ENCODE data around the gene ZBTB32. TPM values are rescaled to one million over a fixed set of nuclear protein-coding genes. Genes with fewer than 3 reads are reported as not detected.

The ZBTB32 gene
- total RNA-seq, 1 experiment from 2014 or later, result not detected

- Histone ChIP-seq H3K9me3 (ENCODE audit: control insufficient read depth in 1 of 2, insufficient read depth in 1 of 2, low read depth in 1 of 2, low read length in 2 of 2) (no peaks in the 10 kb centered on the region), H3K36me3 (ENCODE audit: control insufficient read depth in 1 of 2, insufficient read depth in 2 of 2, low read length in 2 of 2) (peaks cover 50 to 59% of the 10 kb centered on the region in 2 experiments), H3K4me3 (replicated peaks in 1 of 2; ENCODE audit: low read depth in 1 of 2, low read length in 2 of 2) (no peak overlapping the region), H3K79me2 (ENCODE audit: insufficient read depth, low read length) (no peaks in the 10 kb centered on the region), H3K9me2 (ENCODE audit: insufficient read depth) (no peaks in the 10 kb centered on the region), H3K27me3 (ENCODE audit: insufficient read depth, low read length) (no peaks in the 10 kb centered on the region), H2AFZ (ENCODE audit: low read depth, low read length, poor library complexity, severe bottlenecking) (no peak overlapping the region), H3K4me2 (ENCODE audit: low read length) (no peak overlapping the region), H4K20me1 (ENCODE audit: insufficient read depth) (no peaks in the 10 kb centered on the region), H3K4me1 (ENCODE audit: control insufficient read depth in 1 of 2, insufficient read depth in 2 of 2, low read length in 2 of 2) (no peaks in the 10 kb centered on the region), H3K9ac (ENCODE audit: low read length) (no peak overlapping the region), H3K27ac (ENCODE audit: low read depth, low read length) (no peak overlapping the region)
- TF ChIP-seq SRF (IDR thresholded peaks at IDR 0.05; ENCODE audit: low read depth) (no peak), POLR2A (IDR thresholded peaks at IDR 0.05; ENCODE audit: borderline replicate concordance, extremely low read depth, insufficient read depth, insufficient read length) (no peak), POLR2AphosphoS5 (IDR thresholded peaks at IDR 0.05; ENCODE audit: low read depth, low read length) (no peak), CTCF (IDR thresholded peaks at IDR 0.05 in 2 of 3, conservative IDR thresholded peaks at IDR 0.05 in 1 of 3; ENCODE audit: borderline replicate concordance in 1 of 3, insufficient read depth in 1 of 3, low read depth in 2 of 3, low read length in 2 of 3) (no peak), EZH2phosphoT487 (IDR thresholded peaks at IDR 0.05; ENCODE audit: borderline replicate concordance) (no peak), ATF3 (IDR thresholded peaks at IDR 0.05) (no peak), RAD21 (IDR thresholded peaks at IDR 0.05; ENCODE audit: low read depth) (no peak), YY1 (IDR thresholded peaks at IDR 0.05; ENCODE audit: extremely low read depth, insufficient replicate concordance, low read depth, low read length) (no peak), TCF7L2 (IDR thresholded peaks at IDR 0.05; ENCODE audit: borderline replicate concordance, extremely low read depth, insufficient read depth, insufficient read length) (no peak), ZFX (IDR thresholded peaks at IDR 0.05) (no peak), EZH2 (IDR thresholded peaks at IDR 0.05) (no peak)
- ChIA-PET CTCF (no interaction called here), POLR2A (interaction anchor here (0.6 kb wide), 1 partner anchor 87 kb away, joined by 3 read pairs; no protein-coding TSS in a partner anchor), RAD21 (ENCODE audit: low non-redundant PET in 1 of 2, low total read pairs in 2 of 2, uncharacterized antibody in 2 of 2, unreplicated experiment in 2 of 2) (no interaction called here)
- ATAC-seq, result no peak
- no peak for DNase-seq (ENCODE audit: low read depth, low spot score)
- BruUV-seq (replicated peaks), result no TSS peak
- intact Hi-C loops (cut with micrococcal nuclease), result no loop called here
Observed at GRCh38 chr19:35730326-35730725, 26.0 kb downstream of the ZBTB32 start.

Measured in HCT116 (cell line).